NT2/D1 (cell line): ENCODE results near the gene BRINP3.

Source experiments
- SUZ12 ChIP-seq: IDR thresholded peaks from 2 replicates; pipeline ENCODE4 v1.6.1; 2011; ENCODE audit not compliant: insufficient read length, insufficient read depth; ENCODE audit errors: extremely low read depth
- YY1 ChIP-seq: IDR thresholded peaks from 2 replicates; pipeline ENCODE4 v1.6.1; 2011; ENCODE audit not compliant: insufficient read length, insufficient read depth
- ZNF274 ChIP-seq: IDR thresholded peaks from 2 replicates; pipeline ENCODE4 v1.6.1; 2011; ENCODE audit warnings: mild to moderate bottlenecking, low read depth, low read length

DNA sequence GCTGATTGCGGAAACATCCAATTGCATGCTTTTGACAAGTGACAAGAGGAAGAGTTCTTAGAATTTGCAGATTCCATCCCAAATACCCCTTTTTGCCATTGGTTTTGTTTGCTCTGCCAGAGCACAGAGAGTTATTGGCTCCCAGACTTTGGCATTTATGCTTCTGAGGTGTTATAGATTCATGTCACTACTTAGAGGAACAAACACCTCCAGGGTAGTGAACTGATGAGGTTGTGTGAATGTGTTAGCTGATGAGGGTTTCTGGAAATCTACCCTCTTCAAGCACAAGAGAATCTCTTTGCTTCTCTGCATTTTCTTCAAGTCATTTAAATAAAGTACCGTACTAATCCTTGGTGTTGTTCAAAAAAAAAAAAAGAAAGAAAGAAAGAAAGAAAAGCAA lies 33.9 kb upstream of the BRINP3 start:
- TF ChIP-seq YY1: no peak
- TF ChIP-seq ZNF274: no peak
- no peak for TF ChIP-seq SUZ12
